Measurements from ENCODE around the gene NAA10.

Gene NAA10

DNA sequence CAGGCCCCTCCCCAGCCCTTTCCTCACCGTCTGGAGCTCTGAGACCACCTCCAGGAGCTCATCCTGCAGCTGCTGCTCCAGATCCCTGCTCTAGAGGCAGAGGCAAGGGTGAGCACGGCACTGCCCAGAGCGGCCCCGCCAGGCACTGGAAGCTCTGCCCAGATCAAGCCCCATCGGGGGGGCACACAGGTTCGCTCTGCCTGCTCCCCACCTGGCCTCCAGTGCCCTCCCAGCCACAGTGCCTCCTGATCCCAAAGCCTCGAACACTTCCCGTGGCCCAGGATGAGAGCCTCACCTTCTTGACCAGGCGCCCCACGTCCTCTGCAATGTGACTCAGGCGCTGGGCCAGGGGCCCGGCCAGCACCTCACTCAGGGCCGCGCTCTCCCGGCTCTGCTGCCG, 13.8 kb downstream of the NAA10 start:
- in situ Hi-C loops (cut with MboI; ENCODE audit: low sequenced_read_pairs, unreplicated experiment), result no loop called here
- no peak for DNase-seq (ENCODE audit: low spot score)
- TF ChIP-seq, protein P1, sequence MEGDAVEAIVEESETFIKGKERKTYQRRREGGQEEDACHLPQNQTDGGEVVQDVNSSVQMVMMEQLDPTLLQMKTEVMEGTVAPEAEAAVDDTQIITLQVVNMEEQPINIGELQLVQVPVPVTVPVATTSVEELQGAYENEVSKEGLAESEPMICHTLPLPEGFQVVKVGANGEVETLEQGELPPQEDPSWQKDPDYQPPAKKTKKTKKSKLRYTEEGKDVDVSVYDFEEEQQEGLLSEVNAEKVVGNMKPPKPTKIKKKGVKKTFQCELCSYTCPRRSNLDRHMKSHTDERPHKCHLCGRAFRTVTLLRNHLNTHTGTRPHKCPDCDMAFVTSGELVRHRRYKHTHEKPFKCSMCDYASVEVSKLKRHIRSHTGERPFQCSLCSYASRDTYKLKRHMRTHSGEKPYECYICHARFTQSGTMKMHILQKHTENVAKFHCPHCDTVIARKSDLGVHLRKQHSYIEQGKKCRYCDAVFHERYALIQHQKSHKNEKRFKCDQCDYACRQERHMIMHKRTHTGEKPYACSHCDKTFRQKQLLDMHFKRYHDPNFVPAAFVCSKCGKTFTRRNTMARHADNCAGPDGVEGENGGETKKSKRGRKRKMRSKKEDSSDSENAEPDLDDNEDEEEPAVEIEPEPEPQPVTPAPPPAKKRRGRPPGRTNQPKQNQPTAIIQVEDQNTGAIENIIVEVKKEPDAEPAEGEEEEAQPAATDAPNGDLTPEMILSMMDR (IDR thresholded peaks at IDR 0.05; ENCODE audit: borderline replicate concordance, control extremely low read depth, extremely low read depth, insufficient read depth, missing control alignments), result no peak

DNA sequence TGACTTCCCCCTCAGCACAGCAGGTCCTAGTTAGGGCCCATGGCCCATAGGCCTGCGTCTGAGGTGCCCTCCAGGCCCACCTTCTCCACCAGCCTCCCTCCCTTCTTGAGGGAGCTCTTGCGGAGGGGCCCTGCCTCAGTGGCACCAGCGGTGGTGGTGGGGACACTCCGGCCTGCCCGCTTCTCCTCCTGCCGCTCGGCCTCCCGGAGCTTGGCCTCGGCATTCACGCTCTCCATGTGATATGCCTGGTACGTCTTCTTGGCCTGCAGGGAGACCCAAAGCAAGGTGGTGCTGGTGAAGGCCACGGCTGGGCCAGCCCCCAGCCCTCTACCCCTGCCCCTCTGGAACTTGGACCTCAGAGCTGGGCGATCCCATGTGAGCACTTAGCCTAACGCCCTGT, 14.3 kb downstream of the NAA10 start:
- in situ Hi-C loops (cut with MboI; ENCODE audit: low sequenced_read_pairs, unreplicated experiment), result no loop called here
- no peak for DNase-seq (ENCODE audit: low spot score)
- TF ChIP-seq, protein P1 (IDR thresholded peaks at IDR 0.05; ENCODE audit: borderline replicate concordance, control extremely low read depth, extremely low read depth, insufficient read depth, missing control alignments), result no peak

DNA sequence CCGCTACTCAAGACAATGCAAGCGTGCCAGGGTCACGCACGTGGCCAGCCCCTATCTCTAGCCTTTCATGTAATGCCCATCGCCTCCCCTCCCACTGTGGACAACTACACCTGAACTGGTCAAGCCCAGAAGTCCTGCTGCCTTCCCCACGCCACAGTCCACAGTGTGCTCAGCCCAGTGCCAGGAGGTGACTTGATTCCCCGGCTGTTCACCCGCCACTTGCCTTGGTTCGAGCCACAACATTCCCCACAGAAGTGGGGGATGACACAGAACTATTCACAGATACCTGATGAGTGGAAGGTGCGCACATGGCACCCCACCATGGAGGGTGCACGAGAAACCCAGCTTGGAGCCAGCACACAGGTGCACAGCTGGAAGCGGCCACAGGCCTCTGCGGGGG, 15.6 kb downstream of the NAA10 start:
- in situ Hi-C loops (cut with MboI; ENCODE audit: low sequenced_read_pairs, unreplicated experiment), result no loop called here
- TF ChIP-seq, protein P1 (IDR thresholded peaks at IDR 0.05; ENCODE audit: borderline replicate concordance, control extremely low read depth, extremely low read depth, insufficient read depth, missing control alignments), result no peak
- no peak for DNase-seq (ENCODE audit: low spot score)

DNA sequence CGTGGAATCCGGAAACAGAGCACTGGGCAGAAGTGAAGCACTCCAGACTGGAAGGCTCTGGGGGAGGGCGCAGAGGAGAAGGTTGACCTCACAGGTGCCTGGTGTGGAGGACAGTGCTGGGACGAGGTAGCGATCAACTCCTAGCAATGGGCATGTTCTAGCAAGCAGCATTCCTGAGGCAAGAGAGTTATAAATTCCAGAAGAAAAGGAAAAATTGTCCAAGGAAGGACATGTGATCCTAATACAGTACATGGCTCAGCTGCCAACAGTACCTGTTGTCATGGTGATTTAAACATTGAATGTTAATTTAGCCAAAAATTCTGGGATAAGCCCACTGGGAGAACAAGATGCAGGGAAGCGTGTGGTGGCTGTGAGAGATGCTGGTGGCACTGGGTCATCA, 17.0 kb downstream of the NAA10 start:
- in situ Hi-C loops (cut with MboI; ENCODE audit: low sequenced_read_pairs, unreplicated experiment), result no loop called here
- TF ChIP-seq, protein P1 (IDR thresholded peaks at IDR 0.05; ENCODE audit: borderline replicate concordance, control extremely low read depth, extremely low read depth, insufficient read depth, missing control alignments), result no peak
- DNase-seq (ENCODE audit: low spot score), result no peak

DNA sequence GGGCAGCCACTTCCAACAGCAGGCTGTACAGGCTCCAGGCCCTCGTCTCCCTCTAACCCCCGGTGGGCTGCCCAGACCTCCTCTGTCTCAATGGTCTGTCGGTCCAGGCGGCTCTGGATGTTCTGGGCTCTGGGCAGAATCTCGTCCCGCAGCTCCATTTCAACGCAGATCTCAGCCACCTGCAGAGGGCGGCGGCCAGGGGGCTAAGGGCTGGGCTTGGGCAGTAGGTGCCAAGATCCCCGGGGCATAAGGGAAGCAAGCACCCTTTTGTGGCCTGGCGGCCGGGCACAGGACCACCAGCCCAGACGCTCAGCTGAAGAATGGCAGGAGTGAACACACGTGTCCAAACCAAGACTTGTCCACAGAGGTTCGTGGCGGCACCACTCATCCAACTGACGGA, 21.1 kb downstream of the NAA10 start:
- in situ Hi-C loops (cut with MboI; ENCODE audit: low sequenced_read_pairs, unreplicated experiment), result no loop called here
- TF ChIP-seq, protein P1 (IDR thresholded peaks at IDR 0.05; ENCODE audit: borderline replicate concordance, control extremely low read depth, extremely low read depth, insufficient read depth, missing control alignments), result no peak
- no peak for DNase-seq (ENCODE audit: low spot score)

DNA sequence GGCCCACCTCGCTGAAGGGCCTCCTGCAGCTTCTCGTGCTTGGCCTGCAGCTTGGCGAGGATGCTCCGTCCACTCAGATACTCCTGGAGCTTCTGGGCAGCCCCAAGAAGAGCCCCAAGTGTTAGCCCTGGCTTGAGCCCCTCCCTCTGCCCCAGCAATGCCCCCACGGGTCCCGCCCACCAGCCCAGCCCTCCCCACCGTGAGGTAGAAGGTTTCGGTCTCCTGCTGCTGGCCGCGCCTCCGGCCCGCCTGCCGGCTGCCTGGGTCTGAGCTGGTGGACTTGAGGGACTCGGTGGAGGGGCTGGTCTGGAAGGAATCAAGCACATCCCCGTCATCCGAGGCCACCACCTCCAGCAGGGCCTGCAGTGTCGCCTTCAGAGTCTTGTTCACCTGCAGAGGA, 21.6 kb downstream of the NAA10 start:
- TF ChIP-seq, protein P1 (IDR thresholded peaks at IDR 0.05; ENCODE audit: borderline replicate concordance, control extremely low read depth, extremely low read depth, insufficient read depth, missing control alignments), result no peak
- in situ Hi-C loops (cut with MboI; ENCODE audit: low sequenced_read_pairs, unreplicated experiment), result no loop called here

DNA sequence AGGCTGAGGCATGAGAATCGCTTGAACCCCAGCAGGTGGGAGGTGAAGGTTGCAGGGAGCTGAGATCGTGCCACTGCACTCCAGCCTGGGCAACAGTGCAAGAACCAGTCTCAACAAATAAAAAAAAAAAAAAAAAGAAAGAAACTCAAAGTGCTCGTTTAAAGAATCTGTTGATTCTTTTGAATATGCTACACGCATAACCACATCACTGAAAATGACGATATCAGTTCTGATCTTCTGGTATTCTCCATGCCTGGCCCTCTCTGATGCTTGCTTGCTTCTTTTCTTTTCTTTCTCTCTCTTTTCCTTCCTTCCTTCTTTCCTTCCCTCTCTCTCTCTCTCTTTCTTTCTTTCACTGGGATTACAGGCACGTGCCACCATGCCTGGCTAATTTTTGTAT, 23.0 kb downstream of the NAA10 start:
- in situ Hi-C loops (cut with MboI; ENCODE audit: low sequenced_read_pairs, unreplicated experiment), result no loop called here
- TF ChIP-seq, protein P1 (IDR thresholded peaks at IDR 0.05; ENCODE audit: borderline replicate concordance, control extremely low read depth, extremely low read depth, insufficient read depth, missing control alignments), result no peak
- DNase-seq (ENCODE audit: low spot score), result no peak

More for the DNA sequence above, 21.6 kb downstream of the NAA10 start:
- DNase-seq (ENCODE audit: low spot score), result no peak

Data from GM13976 (cell line).